ENCODE results near the gene DIPK1C. TPM values are rescaled to one million over a fixed set of nuclear protein-coding genes. Genes with fewer than 3 reads are reported as not detected.

Gene DIPK1C
- total and polyA plus RNA-seq, 10 of the 15 experiments (the other 5 are each of a cell fraction or from before 2014, with no cell fraction given) = not detected

DNA sequence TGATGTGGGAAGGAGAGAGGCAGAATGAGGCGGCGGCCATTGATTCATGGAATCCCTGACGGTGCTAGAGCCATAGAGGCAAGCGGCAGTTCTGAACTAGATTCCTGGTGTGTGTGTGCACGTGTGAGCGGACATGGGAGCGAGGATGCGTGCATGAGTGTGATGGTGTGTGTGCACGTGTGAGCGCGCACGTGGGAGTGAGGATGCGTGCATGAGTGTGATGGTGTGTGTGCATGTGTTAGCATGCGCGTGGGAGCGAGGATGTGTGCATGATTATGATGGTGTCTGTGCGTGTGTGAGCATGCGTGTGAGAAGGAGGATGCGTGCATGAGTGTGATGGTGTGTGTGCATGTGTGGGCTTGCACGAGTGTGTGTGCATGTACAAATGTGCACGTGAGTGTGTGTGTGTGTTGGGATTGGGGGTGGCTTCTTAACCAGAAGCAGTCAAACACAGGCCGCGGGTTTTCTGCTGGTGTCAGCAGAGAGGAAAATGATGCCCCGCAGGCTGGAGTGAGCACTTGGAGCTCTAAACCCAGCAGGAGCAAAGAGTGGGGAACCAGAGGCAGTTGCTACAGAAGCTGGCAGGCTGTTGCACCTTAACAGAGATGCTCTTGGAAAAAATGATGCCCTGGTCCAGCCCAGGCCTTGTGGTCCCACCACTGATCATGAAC, 29.5 kb downstream of the DIPK1C start (continued):
- TF ChIP-seq TCF3 (IDR thresholded peaks at IDR 0.05; ENCODE audit: borderline replicate concordance, insufficient read depth, low read depth, low read length) (peak; percentile 47; the same call in 1 of the 2 replicates), NR2C2 (IDR thresholded peaks at IDR 0.05; ENCODE audit: borderline replicate concordance, control insufficient read depth, insufficient read length, low read depth) (no peak), KLF5 (IDR thresholded peaks at IDR 0.05; ENCODE audit: partially characterized antibody) (no peak), FOXK2 (IDR thresholded peaks at IDR 0.05) (no peak), SIX5 (IDR thresholded peaks at IDR 0.05; ENCODE audit: low read depth, low read length, severe bottlenecking) (no peak), NFIC (IDR thresholded peaks at IDR 0.05; ENCODE audit: low read depth, low read length) (0 out of 2 replicates have a peak, but pooled peaks have one; percentile 18)
- TF ChIP-seq, protein P1, sequence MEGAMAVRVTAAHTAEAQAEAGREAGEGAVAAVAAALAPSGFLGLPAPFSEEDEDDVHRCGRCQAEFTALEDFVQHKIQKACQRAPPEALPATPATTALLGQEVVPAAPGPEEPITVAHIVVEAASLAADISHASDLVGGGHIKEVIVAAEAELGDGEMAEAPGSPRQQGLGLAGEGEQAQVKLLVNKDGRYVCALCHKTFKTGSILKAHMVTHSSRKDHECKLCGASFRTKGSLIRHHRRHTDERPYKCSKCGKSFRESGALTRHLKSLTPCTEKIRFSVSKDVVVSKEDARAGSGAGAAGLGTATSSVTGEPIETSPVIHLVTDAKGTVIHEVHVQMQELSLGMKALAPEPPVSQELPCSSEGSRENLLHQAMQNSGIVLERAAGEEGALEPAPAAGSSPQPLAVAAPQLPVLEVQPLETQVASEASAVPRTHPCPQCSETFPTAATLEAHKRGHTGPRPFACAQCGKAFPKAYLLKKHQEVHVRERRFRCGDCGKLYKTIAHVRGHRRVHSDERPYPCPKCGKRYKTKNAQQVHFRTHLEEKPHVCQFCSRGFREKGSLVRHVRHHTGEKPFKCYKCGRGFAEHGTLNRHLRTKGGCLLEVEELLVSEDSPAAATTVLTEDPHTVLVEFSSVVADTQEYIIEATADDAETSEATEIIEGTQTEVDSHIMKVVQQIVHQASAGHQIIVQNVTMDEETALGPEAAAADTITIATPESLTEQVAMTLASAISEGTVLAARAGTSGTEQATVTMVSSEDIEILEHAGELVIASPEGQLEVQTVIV (IDR thresholded peaks at IDR 0.05; ENCODE audit: borderline replicate concordance, partially characterized antibody) = no peak
- TF ChIP-seq, protein P2, sequence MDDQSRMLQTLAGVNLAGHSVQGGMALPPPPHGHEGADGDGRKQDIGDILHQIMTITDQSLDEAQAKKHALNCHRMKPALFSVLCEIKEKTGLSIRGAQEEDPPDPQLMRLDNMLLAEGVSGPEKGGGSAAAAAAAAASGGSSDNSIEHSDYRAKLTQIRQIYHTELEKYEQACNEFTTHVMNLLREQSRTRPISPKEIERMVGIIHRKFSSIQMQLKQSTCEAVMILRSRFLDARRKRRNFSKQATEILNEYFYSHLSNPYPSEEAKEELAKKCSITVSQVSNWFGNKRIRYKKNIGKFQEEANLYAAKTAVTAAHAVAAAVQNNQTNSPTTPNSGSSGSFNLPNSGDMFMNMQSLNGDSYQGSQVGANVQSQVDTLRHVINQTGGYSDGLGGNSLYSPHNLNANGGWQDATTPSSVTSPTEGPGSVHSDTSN (IDR thresholded peaks at IDR 0.05; ENCODE audit: insufficient replicate concordance, low read depth, low read length) = peak; percentile 50
- TF ChIP-seq, protein P3, sequence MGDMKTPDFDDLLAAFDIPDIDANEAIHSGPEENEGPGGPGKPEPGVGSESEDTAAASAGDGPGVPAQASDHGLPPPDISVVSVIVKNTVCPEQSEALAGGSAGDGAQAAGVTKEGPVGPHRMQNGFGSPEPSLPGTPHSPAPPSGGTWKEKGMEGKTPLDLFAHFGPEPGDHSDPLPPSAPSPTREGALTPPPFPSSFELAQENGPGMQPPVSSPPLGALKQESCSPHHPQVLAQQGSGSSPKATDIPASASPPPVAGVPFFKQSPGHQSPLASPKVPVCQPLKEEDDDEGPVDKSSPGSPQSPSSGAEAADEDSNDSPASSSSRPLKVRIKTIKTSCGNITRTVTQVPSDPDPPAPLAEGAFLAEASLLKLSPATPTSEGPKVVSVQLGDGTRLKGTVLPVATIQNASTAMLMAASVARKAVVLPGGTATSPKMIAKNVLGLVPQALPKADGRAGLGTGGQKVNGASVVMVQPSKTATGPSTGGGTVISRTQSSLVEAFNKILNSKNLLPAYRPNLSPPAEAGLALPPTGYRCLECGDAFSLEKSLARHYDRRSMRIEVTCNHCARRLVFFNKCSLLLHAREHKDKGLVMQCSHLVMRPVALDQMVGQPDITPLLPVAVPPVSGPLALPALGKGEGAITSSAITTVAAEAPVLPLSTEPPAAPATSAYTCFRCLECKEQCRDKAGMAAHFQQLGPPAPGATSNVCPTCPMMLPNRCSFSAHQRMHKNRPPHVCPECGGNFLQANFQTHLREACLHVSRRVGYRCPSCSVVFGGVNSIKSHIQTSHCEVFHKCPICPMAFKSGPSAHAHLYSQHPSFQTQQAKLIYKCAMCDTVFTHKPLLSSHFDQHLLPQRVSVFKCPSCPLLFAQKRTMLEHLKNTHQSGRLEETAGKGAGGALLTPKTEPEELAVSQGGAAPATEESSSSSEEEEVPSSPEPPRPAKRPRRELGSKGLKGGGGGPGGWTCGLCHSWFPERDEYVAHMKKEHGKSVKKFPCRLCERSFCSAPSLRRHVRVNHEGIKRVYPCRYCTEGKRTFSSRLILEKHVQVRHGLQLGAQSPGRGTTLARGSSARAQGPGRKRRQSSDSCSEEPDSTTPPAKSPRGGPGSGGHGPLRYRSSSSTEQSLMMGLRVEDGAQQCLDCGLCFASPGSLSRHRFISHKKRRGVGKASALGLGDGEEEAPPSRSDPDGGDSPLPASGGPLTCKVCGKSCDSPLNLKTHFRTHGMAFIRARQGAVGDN (IDR thresholded peaks at IDR 0.05) = no peak
- TF ChIP-seq, protein P4, sequence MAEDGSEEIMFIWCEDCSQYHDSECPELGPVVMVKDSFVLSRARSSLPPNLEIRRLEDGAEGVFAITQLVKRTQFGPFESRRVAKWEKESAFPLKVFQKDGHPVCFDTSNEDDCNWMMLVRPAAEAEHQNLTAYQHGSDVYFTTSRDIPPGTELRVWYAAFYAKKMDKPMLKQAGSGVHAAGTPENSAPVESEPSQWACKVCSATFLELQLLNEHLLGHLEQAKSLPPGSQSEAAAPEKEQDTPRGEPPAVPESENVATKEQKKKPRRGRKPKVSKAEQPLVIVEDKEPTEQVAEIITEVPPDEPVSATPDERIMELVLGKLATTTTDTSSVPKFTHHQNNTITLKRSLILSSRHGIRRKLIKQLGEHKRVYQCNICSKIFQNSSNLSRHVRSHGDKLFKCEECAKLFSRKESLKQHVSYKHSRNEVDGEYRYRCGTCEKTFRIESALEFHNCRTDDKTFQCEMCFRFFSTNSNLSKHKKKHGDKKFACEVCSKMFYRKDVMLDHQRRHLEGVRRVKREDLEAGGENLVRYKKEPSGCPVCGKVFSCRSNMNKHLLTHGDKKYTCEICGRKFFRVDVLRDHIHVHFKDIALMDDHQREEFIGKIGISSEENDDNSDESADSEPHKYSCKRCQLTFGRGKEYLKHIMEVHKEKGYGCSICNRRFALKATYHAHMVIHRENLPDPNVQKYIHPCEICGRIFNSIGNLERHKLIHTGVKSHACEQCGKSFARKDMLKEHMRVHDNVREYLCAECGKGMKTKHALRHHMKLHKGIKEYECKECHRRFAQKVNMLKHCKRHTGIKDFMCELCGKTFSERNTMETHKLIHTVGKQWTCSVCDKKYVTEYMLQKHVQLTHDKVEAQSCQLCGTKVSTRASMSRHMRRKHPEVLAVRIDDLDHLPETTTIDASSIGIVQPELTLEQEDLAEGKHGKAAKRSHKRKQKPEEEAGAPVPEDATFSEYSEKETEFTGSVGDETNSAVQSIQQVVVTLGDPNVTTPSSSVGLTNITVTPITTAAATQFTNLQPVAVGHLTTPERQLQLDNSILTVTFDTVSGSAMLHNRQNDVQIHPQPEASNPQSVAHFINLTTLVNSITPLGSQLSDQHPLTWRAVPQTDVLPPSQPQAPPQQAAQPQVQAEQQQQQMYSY (CRISPR knock-in tag; IDR thresholded peaks at IDR 0.05) = no peak
- TF ChIP-seq, protein P5, sequence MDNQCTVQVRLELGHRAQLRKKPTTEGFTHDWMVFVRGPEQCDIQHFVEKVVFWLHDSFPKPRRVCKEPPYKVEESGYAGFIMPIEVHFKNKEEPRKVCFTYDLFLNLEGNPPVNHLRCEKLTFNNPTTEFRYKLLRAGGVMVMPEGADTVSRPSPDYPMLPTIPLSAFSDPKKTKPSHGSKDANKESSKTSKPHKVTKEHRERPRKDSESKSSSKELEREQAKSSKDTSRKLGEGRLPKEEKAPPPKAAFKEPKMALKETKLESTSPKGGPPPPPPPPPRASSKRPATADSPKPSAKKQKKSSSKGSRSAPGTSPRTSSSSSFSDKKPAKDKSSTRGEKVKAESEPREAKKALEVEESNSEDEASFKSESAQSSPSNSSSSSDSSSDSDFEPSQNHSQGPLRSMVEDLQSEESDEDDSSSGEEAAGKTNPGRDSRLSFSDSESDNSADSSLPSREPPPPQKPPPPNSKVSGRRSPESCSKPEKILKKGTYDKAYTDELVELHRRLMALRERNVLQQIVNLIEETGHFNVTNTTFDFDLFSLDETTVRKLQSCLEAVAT (IDR thresholded peaks at IDR 0.05) = no peak
- TF ChIP-seq, protein P6, sequence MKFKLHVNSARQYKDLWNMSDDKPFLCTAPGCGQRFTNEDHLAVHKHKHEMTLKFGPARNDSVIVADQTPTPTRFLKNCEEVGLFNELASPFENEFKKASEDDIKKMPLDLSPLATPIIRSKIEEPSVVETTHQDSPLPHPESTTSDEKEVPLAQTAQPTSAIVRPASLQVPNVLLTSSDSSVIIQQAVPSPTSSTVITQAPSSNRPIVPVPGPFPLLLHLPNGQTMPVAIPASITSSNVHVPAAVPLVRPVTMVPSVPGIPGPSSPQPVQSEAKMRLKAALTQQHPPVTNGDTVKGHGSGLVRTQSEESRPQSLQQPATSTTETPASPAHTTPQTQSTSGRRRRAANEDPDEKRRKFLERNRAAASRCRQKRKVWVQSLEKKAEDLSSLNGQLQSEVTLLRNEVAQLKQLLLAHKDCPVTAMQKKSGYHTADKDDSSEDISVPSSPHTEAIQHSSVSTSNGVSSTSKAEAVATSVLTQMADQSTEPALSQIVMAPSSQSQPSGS (IDR thresholded peaks at IDR 0.05; ENCODE audit: low read length) = no peak
